NCI-H2227 treated with DMSO at 0.1 percent for 48 hours (cell line): ENCODE results near the gene ZFP57.

Source experiments
- DNase-seq: peaks from one replicate; lab custom pipeline; 2025; lab: John Stamatoyannopoulos, UW

The ZFP57 gene

GRCh38 chr6:29626948-29627754 is 53.8 kb downstream of the ZFP57 start:
- DNase-seq: no peak

- DNase-seq: no peak
Observed at GRCh38 chr6:29625337-29625930, 55.5 kb downstream of the ZFP57 start.

- DNase-seq: no peak
Observed at GRCh38 chr6:29624520-29624961, 56.4 kb downstream of the ZFP57 start.
